KOPT-K1 (cell line): ENCODE measurements around the gene ATP2B2.

ENCODE experiments used
- H3K27ac ChIP-seq: fragments of 200-600 bp; sonication (generic); 2 replicates; pipeline ENCODE4 v1.5.1; 2016; ENCODE audit warnings: antibody characterized with exemption, mild to moderate bottlenecking, low read depth, low read length; ENCODE audit not compliant: poor library complexity, severe bottlenecking
- H3K36me3 ChIP-seq: fragments of 200-600 bp; sonication (generic); 2 replicates; pipeline ENCODE4 v1.5.1; 2017; ENCODE audit warnings: antibody characterized with exemption, mild to moderate bottlenecking, low read length, moderate library complexity; ENCODE audit not compliant: insufficient read depth
- H3K9me3 ChIP-seq: fragments of 200-600 bp; sonication (generic); 2 replicates; pipeline ENCODE4 v1.5.1; 2017; ENCODE audit warnings: antibody characterized with exemption, low read length, mild to moderate bottlenecking; ENCODE audit not compliant: insufficient read depth, poor library complexity, severe bottlenecking

Gene ATP2B2

GRCh38 chr3:10374311-10374710, 131.1 kb downstream of the ATP2B2 start:
- no peaks in the 10 kb centered on the region for H3K9me3 ChIP-seq
- H3K36me3 ChIP-seq, result no peaks in the 10 kb centered on the region

DNA sequence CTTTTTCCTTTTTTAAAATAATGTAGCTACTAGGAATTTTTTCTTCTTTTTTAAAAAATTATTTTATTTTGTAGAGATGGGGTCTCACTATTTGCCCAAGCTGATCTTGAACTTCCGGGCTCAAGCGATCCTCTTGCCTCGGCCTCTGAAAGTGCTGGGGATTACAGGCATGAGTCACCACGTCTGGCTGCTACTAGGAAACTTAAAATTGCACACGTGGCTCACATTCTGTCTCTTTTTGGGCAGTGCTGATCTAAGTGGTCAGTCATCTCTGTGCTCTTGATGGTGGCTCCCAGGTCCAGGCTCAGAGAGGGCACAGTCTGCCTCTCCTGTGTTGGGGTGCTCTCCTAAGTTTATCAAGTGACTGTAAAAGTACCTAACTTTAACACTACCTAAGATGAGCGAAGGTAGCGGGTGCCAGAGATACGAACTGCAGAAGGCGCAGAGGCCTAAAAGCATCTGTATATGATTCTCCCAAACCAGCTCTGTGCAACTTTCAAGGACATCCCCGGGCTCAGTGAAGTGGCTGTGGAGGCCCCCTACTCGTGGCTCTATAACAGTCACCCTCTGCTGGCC, 131.6 kb downstream of the ATP2B2 start:
- H3K27ac ChIP-seq, result no peak overlapping the region
- no peaks in the 10 kb centered on the region for H3K9me3 ChIP-seq
- no peaks in the 10 kb centered on the region for H3K36me3 ChIP-seq

More at GRCh38 chr3:10374311-10374710, 131.1 kb downstream of the ATP2B2 start:
- no peak overlapping the region for H3K27ac ChIP-seq

DNA sequence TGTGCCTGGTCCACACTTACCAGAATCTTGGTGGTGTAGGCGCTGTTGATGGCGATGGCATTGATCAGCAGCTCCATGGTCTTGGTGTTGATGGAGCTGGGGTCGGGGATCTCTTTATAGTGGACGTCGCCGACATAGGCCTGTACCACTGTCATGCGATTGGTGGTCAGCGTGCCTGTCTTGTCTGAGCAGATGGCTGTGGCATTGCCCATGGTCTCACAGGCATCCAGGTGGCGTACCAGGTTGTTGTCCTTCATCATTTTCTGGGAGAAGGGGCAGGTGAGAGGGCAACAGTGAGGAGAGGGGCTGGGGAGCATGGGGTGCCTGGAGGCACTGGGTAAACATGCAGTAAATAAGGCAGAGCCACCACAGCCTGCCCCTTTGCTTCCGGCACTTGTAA, 133.6 kb downstream of the ATP2B2 start:
- Histone ChIP-seq H3K36me3 (no peaks in the 10 kb centered on the region), H3K27ac (no peak overlapping the region), H3K9me3 (no peaks in the 10 kb centered on the region)

GRCh38 chr3:10371167-10371566, 134.2 kb downstream of the ATP2B2 start:
- H3K9me3 ChIP-seq, result no peaks in the 10 kb centered on the region
- no peak overlapping the region for H3K27ac ChIP-seq
- H3K36me3 ChIP-seq, result no peaks in the 10 kb centered on the region

GRCh38 chr3:10370429-10370828, 135.0 kb downstream of the ATP2B2 start:
- Histone ChIP-seq H3K9me3 (no peaks in the 10 kb centered on the region), H3K27ac (no peak overlapping the region)

DNA sequence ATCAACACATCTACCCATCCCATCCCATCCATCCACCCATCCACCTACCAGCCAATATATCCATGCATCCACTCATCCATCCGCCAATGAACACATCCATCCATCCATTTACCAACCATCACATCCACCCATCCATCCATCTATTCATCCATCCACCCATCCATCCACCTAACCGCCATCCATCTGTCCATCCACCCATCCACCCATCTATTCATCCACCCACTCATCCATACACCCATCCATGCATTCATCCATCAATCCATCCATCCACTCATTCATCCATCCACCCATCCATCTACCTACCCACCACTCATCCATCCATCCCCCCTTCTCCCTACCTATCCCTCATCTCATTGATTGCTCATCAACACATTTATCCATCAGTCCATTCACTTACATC, 136.9 kb downstream of the ATP2B2 start:
- H3K36me3 ChIP-seq, result no peaks in the 10 kb centered on the region
- no peaks in the 10 kb centered on the region for H3K9me3 ChIP-seq
- no peak overlapping the region for H3K27ac ChIP-seq

More at GRCh38 chr3:10370429-10370828, 135.0 kb downstream of the ATP2B2 start:
- H3K36me3 ChIP-seq, result no peaks in the 10 kb centered on the region

- Histone ChIP-seq H3K27ac (no peak overlapping the region), H3K9me3 (no peaks in the 10 kb centered on the region), H3K36me3 (no peaks in the 10 kb centered on the region)
Measured at GRCh38 chr3:10367506-10367905, 137.9 kb downstream of the ATP2B2 start.

DNA sequence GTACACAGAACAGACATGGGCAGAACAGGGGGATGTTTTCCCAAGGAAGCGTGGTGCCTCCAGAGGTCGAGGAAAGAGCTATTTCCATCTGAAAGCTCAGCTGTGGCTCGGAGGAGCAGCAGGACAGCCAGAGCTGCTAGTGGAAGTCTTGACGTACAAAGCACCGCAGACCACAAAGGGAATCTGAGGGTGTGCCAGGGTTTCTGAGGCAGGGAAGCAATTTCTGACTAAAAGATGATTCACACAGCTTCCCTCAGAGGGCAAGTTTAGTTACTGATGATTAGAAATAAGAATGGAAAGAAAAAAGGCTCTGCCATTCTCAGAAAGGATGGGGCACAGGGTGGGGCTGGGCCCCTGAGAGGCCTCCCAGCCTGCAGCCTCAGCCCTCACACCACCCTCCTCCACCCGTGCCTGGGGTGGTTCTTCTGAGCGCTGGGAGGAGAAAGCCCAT, 138.7 kb downstream of the ATP2B2 start:
- H3K9me3 ChIP-seq, result no peaks in the 10 kb centered on the region
- no peaks in the 10 kb centered on the region for H3K36me3 ChIP-seq
- no peak overlapping the region for H3K27ac ChIP-seq

GRCh38 chr3:10365791-10366190, 139.6 kb downstream of the ATP2B2 start:
- Histone ChIP-seq H3K36me3 (no peaks in the 10 kb centered on the region), H3K27ac (no peak overlapping the region), H3K9me3 (no peaks in the 10 kb centered on the region)

GRCh38 chr3:10365316-10365715, 140.1 kb downstream of the ATP2B2 start:
- Histone ChIP-seq H3K36me3 (no peaks in the 10 kb centered on the region), H3K27ac (no peak overlapping the region), H3K9me3 (no peaks in the 10 kb centered on the region)

- Histone ChIP-seq H3K27ac (no peak overlapping the region), H3K36me3 (no peaks in the 10 kb centered on the region), H3K9me3 (no peaks in the 10 kb centered on the region)
Measured at GRCh38 chr3:10364806-10365205, 140.6 kb downstream of the ATP2B2 start.

DNA sequence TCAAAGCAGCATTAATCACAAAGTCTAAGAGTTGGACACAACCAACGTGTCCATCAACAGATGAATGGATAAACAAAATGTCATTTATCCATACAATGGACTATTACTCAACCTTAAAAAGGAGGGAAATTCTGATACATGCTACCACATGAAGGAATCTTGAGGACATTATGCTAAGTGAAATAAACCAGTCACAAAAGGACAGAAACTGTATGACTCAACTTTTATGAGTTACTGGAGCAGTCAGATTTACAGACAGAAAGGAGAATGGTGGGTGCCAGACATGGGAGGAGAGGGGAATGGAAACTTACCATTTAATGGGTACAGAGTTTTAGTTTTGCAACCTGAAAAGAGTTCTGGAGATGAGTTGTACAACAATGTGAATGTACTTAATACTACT, 141.5 kb downstream of the ATP2B2 start:
- no peak overlapping the region for H3K27ac ChIP-seq
- no peaks in the 10 kb centered on the region for H3K9me3 ChIP-seq
- no peaks in the 10 kb centered on the region for H3K36me3 ChIP-seq

GRCh38 chr3:10361375-10361774, 144.0 kb downstream of the ATP2B2 start:
- Histone ChIP-seq H3K9me3 (no peaks in the 10 kb centered on the region), H3K27ac (no peak overlapping the region), H3K36me3 (no peaks in the 10 kb centered on the region)

DNA sequence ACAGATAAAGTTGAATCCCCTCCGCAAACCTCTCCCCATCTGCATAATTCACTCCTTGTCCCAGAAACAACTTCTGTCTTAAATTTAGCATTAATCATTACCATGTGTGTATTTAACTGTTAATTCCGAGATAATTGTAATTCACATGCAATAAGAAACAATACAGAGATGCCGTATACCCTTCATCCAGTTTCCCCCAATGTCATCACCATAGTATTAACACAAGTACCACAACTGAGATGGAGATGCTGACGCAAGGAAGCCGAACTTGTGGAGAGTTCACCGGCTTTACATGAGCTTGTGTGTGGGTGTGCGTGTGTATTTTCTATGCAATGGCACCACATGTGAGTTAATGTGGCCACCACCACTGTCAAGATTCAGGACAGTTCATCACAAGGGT, 144.9 kb downstream of the ATP2B2 start:
- Histone ChIP-seq H3K9me3 (no peaks in the 10 kb centered on the region), H3K36me3 (no peaks in the 10 kb centered on the region), H3K27ac (no peak overlapping the region)

DNA sequence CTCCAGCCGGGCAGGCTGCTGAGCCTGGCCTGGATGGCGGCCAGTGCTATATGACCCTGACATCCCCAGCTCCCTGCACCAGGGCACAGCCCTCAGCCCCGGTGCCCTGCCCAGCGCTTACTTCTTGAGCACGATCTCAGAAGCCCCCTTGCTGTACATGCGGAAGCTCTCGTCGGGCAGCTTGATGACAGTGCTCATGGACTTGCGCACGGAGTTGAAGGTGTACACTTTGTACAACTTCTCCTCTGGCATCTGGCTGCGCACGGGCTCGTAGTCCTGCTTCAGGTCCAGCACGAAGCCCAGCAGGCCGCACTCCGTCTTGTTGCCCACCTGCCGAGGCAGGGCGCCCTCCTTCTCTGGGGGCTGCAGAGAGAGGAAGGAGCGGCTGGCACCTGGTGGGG, 145.6 kb downstream of the ATP2B2 start:
- no peak overlapping the region for H3K27ac ChIP-seq
- no peaks in the 10 kb centered on the region for H3K36me3 ChIP-seq
- H3K9me3 ChIP-seq, result no peaks in the 10 kb centered on the region

DNA sequence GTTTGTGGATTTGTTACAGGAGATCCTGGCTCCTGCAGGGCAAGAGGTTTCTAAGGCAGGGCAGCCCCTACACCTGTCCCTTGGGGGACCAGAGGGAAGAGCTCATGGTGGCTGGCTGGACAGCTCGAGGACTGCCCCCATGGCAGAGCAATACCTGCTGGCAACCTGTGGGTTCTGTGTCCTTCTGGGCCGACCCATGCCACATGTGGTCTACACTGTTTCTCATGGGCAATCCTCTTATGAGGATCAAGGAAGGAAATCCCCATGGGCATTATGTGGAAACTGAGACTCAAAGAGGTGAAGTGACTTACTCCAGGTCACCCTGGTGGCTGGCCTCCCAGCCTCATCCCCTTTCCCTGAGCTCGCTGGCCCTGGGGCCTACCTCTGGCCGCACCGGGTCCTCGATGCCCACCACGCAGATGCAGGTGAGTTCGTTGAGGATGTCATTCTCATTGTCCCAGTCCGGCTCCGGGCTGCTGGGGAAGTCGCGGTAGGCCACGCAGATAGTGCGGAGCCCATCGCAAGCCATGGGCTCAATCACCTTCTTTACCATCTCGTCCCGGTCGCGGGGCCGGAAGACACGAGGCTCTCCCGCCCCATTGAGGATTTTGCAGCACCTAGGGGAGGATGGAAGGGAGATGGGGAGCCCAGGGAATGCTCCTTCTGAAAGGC, 146.9 kb downstream of the ATP2B2 start:
- no peak overlapping the region for H3K27ac ChIP-seq
- H3K36me3 ChIP-seq, result no peaks in the 10 kb centered on the region
- no peaks in the 10 kb centered on the region for H3K9me3 ChIP-seq
